IMR-90 (cell line): Measurements from ENCODE around the gene TBCD. TPM values are rescaled to one million over a fixed set of nuclear protein-coding genes. Genes with fewer than 3 reads are reported as not detected.

Source experiments
- ATAC-seq: fragments of 200-7000 bp; cut with Tn5 transposase; 2 replicates; pipeline ENCODE4 v1.9.1; 2020; ENCODE audit warnings: low read depth, mild to moderate bottlenecking, moderate library complexity
- BruUV-seq: library from RNA; stranded (reverse); fragments of 400-500 nt; replicated peaks from 2 replicates; lab custom pipeline; 2021; lab: Mats Ljungman, UMichigan
- CTCF ChIA-PET: fragments of 300-600 bp; formaldehyde crosslinking; extraction: SDS; loops from one replicate; lab custom pipeline; 2021; ENCODE audit warnings: antibody characterized with exemption; lab: Yijun Ruan, JAX
- POLR2A ChIA-PET: fragments of 300-600 bp; sonication (Branson Sonifier 250); formaldehyde crosslinking; loops from one replicate; lab custom pipeline; 2022; ENCODE audit warnings: antibody characterized with exemption; ENCODE audit not compliant: unreplicated experiment; lab: Charles Lee
- DNase-seq: peaks from one replicate; pipeline ENCODE4 v3.0.0; 2013
- H2AFZ ChIP-seq: replicated peaks from 2 replicates; pipeline ENCODE3; 2013; ENCODE audit warnings: low read length, mild to moderate bottlenecking; ENCODE audit not compliant: poor library complexity
- H2AK5ac ChIP-seq: 2 replicates; pipeline ENCODE4 v1.6.1; 2013; ENCODE audit warnings: low read depth, low read length, inconsistent platforms
- H2AK9ac ChIP-seq: replicated peaks from 2 replicates; pipeline ENCODE3; 2013; ENCODE audit warnings: mild to moderate bottlenecking, low read depth, low read length, moderate library complexity; ENCODE audit not compliant: poor library complexity
- H2BK120ac ChIP-seq: 2 replicates; pipeline ENCODE4 v1.6.1; 2013; ENCODE audit warnings: low read depth, low read length, inconsistent platforms
- H2BK15ac ChIP-seq: 3 replicates; pipeline ENCODE4 v1.6.1; 2013; ENCODE audit warnings: low read depth, low read length, inconsistent platforms
- H2BK20ac ChIP-seq: 2 replicates; pipeline ENCODE4 v1.6.1; 2013; ENCODE audit warnings: low read depth, mild to moderate bottlenecking, inconsistent platforms, low read length, moderate library complexity
- H2BK5ac ChIP-seq: 2 replicates; pipeline ENCODE4 v1.6.1; 2013; ENCODE audit warnings: mild to moderate bottlenecking, low read depth, low read length, inconsistent platforms; ENCODE audit not compliant: poor library complexity, severe bottlenecking
- H3K14ac ChIP-seq: replicated peaks from 2 replicates; pipeline ENCODE4 v1.6.1; 2013; ENCODE audit warnings: low read depth, low read length, inconsistent platforms
- H3K18ac ChIP-seq: 2 replicates; pipeline ENCODE4 v1.6.1; 2013; ENCODE audit warnings: low read depth, low read length, control low read depth
- H3K23ac ChIP-seq: 2 replicates; pipeline ENCODE4 v1.6.1; 2013; ENCODE audit warnings: low read depth, low read length, inconsistent platforms
- H3K27ac ChIP-seq: 2 replicates; pipeline ENCODE4 v1.5.1; 2013; ENCODE audit warnings: mild to moderate bottlenecking, control low read depth, low read length; ENCODE audit not compliant: insufficient read depth
- H3K27me3 ChIP-seq: 2 replicates; pipeline ENCODE4 v1.6.1; 2013; ENCODE audit warnings: low read length; ENCODE audit not compliant: control insufficient read depth, insufficient read depth
- H3K36me3 ChIP-seq: 2 replicates; pipeline ENCODE4 v1.6.1; 2013; ENCODE audit warnings: low read length, mixed read lengths; ENCODE audit not compliant: control insufficient read depth, insufficient read depth
- H3K4ac ChIP-seq: 2 replicates; pipeline ENCODE4 v1.6.1; 2013; ENCODE audit warnings: low read depth, low read length, inconsistent platforms
- H3K4me1 ChIP-seq: 2 replicates; pipeline ENCODE4 v1.6.1; 2013; ENCODE audit warnings: low read length, mixed read lengths; ENCODE audit not compliant: control insufficient read depth, insufficient read depth
- H3K4me2 ChIP-seq: 2 replicates; pipeline ENCODE4 v1.6.1; 2013; ENCODE audit warnings: low read depth, mild to moderate bottlenecking, control low read depth, low read length, moderate library complexity
- H3K4me3 ChIP-seq: 2 replicates; pipeline ENCODE4 v1.5.1; 2013; ENCODE audit warnings: low read depth, mild to moderate bottlenecking, control low read depth, low read length, moderate library complexity; ENCODE audit not compliant: insufficient read depth
- H3K56ac ChIP-seq: 2 replicates; pipeline ENCODE4 v1.6.1; 2013; ENCODE audit warnings: low read length, inconsistent platforms; ENCODE audit not compliant: insufficient read depth; ENCODE audit errors: extremely low read depth
- H3K79me1 ChIP-seq, 2 experiments: 2 replicates each; pipeline ENCODE4 v1.6.1; 2013; ENCODE audit warnings: low read length in 2 of 2, inconsistent platforms in 1 of 2, low read depth in 1 of 2
- H3K9ac ChIP-seq: 2 replicates; pipeline ENCODE4 v1.6.1; 2013; ENCODE audit warnings: low read depth, low read length, control low read depth
- H3K9me1 ChIP-seq: 2 replicates; pipeline ENCODE4 v1.6.1; 2013; ENCODE audit warnings: low read length, inconsistent platforms; ENCODE audit not compliant: insufficient read depth
- H3K9me3 ChIP-seq: 2 replicates; pipeline ENCODE4 v1.6.1; 2013; ENCODE audit warnings: low read length; ENCODE audit not compliant: control insufficient read depth, insufficient read depth
- H4K20me1 ChIP-seq: 2 replicates; pipeline ENCODE4 v1.6.1; 2013; ENCODE audit warnings: low read length, inconsistent platforms; ENCODE audit not compliant: insufficient read depth
- H4K5ac ChIP-seq: 2 replicates; pipeline ENCODE4 v1.6.1; 2013; ENCODE audit warnings: mild to moderate bottlenecking, low read depth, low read length, control low read depth
- H4K8ac ChIP-seq, 2 experiments: 2 replicates each; pipeline ENCODE4 v1.6.1; 2013; ENCODE audit warnings: low read depth in 2 of 2, low read length in 2 of 2, control low read depth in 1 of 2, inconsistent platforms in 1 of 2
- H4K91ac ChIP-seq: 2 replicates; pipeline ENCODE4 v1.6.1; 2013; ENCODE audit warnings: low read depth, low read length, inconsistent platforms; ENCODE audit not compliant: insufficient read depth
- BHLHE40 ChIP-seq: fragments of 150-350 bp; IDR thresholded peaks from 2 replicates; pipeline ENCODE4 v1.6.1; 2016; ENCODE audit warnings: mild to moderate bottlenecking, low read depth, low read length
- CEBPB ChIP-seq: IDR thresholded peaks from 2 replicates; pipeline ENCODE4 v1.6.1; 2012; ENCODE audit warnings: low read depth, low read length, improper control_type of control experiment
- CHD1 ChIP-seq: IDR thresholded peaks from 2 replicates; pipeline ENCODE4 v1.6.1; 2012; ENCODE audit warnings: low read depth, low read length, improper control_type of control experiment
- FOS ChIP-seq: fragments of 150-350 bp; IDR thresholded peaks from 2 replicates; pipeline ENCODE4 v1.6.1; 2016; ENCODE audit warnings: low read depth, low read length
- MAFK ChIP-seq: IDR thresholded peaks from 2 replicates; pipeline ENCODE4 v1.6.1; 2012; ENCODE audit warnings: low read depth, low read length, improper control_type of control experiment
- MAZ ChIP-seq: IDR thresholded peaks from 2 replicates; pipeline ENCODE4 v1.6.1; 2012; ENCODE audit warnings: low read depth, mild to moderate bottlenecking, low read length, improper control_type of control experiment, moderate library complexity, borderline replicate concordance
- MXI1 ChIP-seq: IDR thresholded peaks from 2 replicates; pipeline ENCODE4 v1.6.1; 2012; ENCODE audit warnings: low read depth, mild to moderate bottlenecking, low read length, moderate library complexity, borderline replicate concordance
- NFE2L2 ChIP-seq: fragments of 150-350 bp; IDR thresholded peaks from 2 replicates; pipeline ENCODE4 v1.6.1; 2016; ENCODE audit warnings: low read depth, mild to moderate bottlenecking, low read length
- RCOR1 ChIP-seq: IDR thresholded peaks from 2 replicates; pipeline ENCODE4 v1.6.1; 2012; ENCODE audit warnings: mild to moderate bottlenecking, low read length, improper control_type of control experiment; ENCODE audit not compliant: insufficient replicate concordance
- WGBS, 2 experiments: methylation state at CpG; one replicate each; pipeline versions ENCODE4 v1.1.5 to v1.1.7; 2013; ENCODE audit warnings: missing lambda C conversion rate in 2 of 2; ENCODE audit not compliant: insufficient read length in 1 of 2; ENCODE audit errors: extremely low coverage in 2 of 2; 5-methylcytosine and 5-hydroxymethylcytosine counted together
- dilution Hi-C: fragments of 300-500 bp; cut with HindIII; formaldehyde crosslinking; loops from one replicate; pipeline ENCODE4 v1.14.3; 2018; ENCODE audit warnings: low sequenced_read_pairs; ENCODE audit not compliant: unreplicated experiment
- in situ Hi-C: fragments of 300-500 bp; cut with MboI; formaldehyde crosslinking; loops from 3 replicates; pipeline ENCODE4 v1.14.3; 2019; ENCODE audit warnings: low sequenced_read_pairs, inconsistent platforms, mixed read lengths
- intact Hi-C: fragments of 100-400 bp; cut with micrococcal nuclease; formaldehyde crosslinking; loops from 2 replicates; pipeline ENCODE4 v1.10.0; 2022
- polyA plus RNA-seq, 3 experiments: library from polyadenylated mRNA; depleted of rRNA; stranded (reverse); fragments of >200 nt; gene quantifications; 2 replicates each; pipeline ENCODE4 v1.2.3, GENCODE V29; 2012; ENCODE audit warnings: low replicate concordance in 1 of 3
- total RNA-seq: library from RNA; depleted of rRNA; stranded (reverse); fragments of >200 nt; gene quantifications from 2 replicates; pipeline ENCODE4 v1.2.3, GENCODE V29; 2012
- TF ChIP-seq, protein P1 (sequence below): fragments of 150-350 bp; IDR thresholded peaks from 2 replicates; pipeline ENCODE4 v1.6.1; 2016; ENCODE audit warnings: low read depth, mild to moderate bottlenecking, low read length, moderate library complexity, borderline replicate concordance
- TF ChIP-seq, protein P2 (sequence below): conservative IDR thresholded peaks from 2 replicates; pipeline ENCODE4 v1.5.1; 2012; ENCODE audit warnings: mild to moderate bottlenecking, low read depth, low read length, improper control_type of control experiment
- TF ChIP-seq, protein P3 (sequence below): fragments of 150-350 bp; IDR thresholded peaks from 2 replicates; pipeline ENCODE4 v1.6.1; 2017; ENCODE audit warnings: mild to moderate bottlenecking, antibody characterized with exemption, low read length, low read depth

The TBCD gene
- total and polyA plus RNA-seq, 2 of the 4 experiments (the other 2 are of a cell fraction): 21.9 to 54.5 TPM

DNA sequence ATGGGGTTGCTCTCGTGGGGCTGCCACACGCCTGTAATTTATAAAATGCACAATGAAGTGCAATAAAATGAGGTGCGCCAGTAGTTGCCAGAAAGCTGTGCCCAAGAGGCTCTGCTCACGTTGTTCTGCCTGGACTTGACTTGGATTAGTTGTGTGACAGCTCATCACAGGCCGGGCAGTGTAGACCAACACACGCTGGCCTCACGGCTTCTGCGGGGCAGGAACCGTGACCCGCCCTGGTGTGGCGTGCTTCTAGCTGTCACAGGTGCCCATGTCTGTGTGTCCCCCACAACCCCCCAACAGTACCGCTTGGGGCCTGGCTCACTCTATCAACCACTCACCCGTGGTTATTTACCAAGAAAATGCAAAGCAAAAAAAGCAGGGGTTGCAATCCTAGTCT is 200.2 kb downstream of the TBCD start:
- H2AK5ac ChIP-seq: no peak overlapping the region
- no peak overlapping the region for H4K5ac ChIP-seq
- no peaks in the 10 kb centered on the region for H3K4me1 ChIP-seq
- intact Hi-C loops: no loop called here
- ChIA-PET CTCF (no interaction called here), POLR2A (no interaction called here)
- no peak overlapping the region for H2AK9ac ChIP-seq
- BruUV-seq: no TSS peak
- no peak overlapping the region for H3K4me3 ChIP-seq
- DNase-seq: no peak
- H3K4me2 ChIP-seq: no peak overlapping the region
- no peak overlapping the region for H3K23ac ChIP-seq
- H4K8ac ChIP-seq: no peak overlapping the region
- H2BK5ac ChIP-seq: no peak overlapping the region
- no peak overlapping the region for H3K27ac ChIP-seq
- H3K79me1 ChIP-seq: peaks cover 0 to 11% of the 10 kb centered on the region in 2 experiments; a peak in 2 of 4 replicates
- no peaks in the 10 kb centered on the region for H3K9me1 ChIP-seq
- H3K36me3 ChIP-seq: peaks cover 19% of the 10 kb centered on the region
- no peak overlapping the region for H3K56ac ChIP-seq
- H4K91ac ChIP-seq: no peak overlapping the region
- WGBS, 2 experiments: 100% methylated on average over 4 of the region's 13 CpGs; no CpG with 5 or more reads in 1 of the 2 experiments
- H3K14ac ChIP-seq: no peak overlapping the region
- dilution Hi-C loops: no loop called here
- H4K20me1 ChIP-seq: no peaks in the 10 kb centered on the region
- H3K4ac ChIP-seq: no peak overlapping the region
- H3K18ac ChIP-seq: no peak overlapping the region
- H2AFZ ChIP-seq: no peak overlapping the region
- H3K9me3 ChIP-seq: peaks cover 43% of the 10 kb centered on the region
- H2BK20ac ChIP-seq: no peak overlapping the region
- no peaks in the 10 kb centered on the region for H3K27me3 ChIP-seq
- TF ChIP-seq MAZ (no peak), RCOR1 (no peak), MXI1 (no peak), FOS (no peak), MAFK (no peak), CHD1 (no peak), BHLHE40 (no peak), CEBPB (no peak), NFE2L2 (no peak)
- TF ChIP-seq, protein P1, sequence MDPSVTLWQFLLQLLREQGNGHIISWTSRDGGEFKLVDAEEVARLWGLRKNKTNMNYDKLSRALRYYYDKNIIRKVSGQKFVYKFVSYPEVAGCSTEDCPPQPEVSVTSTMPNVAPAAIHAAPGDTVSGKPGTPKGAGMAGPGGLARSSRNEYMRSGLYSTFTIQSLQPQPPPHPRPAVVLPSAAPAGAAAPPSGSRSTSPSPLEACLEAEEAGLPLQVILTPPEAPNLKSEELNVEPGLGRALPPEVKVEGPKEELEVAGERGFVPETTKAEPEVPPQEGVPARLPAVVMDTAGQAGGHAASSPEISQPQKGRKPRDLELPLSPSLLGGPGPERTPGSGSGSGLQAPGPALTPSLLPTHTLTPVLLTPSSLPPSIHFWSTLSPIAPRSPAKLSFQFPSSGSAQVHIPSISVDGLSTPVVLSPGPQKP: no peak
- TF ChIP-seq, protein P2, sequence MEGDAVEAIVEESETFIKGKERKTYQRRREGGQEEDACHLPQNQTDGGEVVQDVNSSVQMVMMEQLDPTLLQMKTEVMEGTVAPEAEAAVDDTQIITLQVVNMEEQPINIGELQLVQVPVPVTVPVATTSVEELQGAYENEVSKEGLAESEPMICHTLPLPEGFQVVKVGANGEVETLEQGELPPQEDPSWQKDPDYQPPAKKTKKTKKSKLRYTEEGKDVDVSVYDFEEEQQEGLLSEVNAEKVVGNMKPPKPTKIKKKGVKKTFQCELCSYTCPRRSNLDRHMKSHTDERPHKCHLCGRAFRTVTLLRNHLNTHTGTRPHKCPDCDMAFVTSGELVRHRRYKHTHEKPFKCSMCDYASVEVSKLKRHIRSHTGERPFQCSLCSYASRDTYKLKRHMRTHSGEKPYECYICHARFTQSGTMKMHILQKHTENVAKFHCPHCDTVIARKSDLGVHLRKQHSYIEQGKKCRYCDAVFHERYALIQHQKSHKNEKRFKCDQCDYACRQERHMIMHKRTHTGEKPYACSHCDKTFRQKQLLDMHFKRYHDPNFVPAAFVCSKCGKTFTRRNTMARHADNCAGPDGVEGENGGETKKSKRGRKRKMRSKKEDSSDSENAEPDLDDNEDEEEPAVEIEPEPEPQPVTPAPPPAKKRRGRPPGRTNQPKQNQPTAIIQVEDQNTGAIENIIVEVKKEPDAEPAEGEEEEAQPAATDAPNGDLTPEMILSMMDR: no peak
- TF ChIP-seq, protein P3, sequence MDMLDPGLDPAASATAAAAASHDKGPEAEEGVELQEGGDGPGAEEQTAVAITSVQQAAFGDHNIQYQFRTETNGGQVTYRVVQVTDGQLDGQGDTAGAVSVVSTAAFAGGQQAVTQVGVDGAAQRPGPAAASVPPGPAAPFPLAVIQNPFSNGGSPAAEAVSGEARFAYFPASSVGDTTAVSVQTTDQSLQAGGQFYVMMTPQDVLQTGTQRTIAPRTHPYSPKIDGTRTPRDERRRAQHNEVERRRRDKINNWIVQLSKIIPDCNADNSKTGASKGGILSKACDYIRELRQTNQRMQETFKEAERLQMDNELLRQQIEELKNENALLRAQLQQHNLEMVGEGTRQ: no peak
- H2BK15ac ChIP-seq: no peak overlapping the region
- H2BK120ac ChIP-seq: no peak overlapping the region
- in situ Hi-C loops: no loop called here
- no peak for ATAC-seq
- H3K9ac ChIP-seq: no peak overlapping the region
